OCI-LY1 (cell line): ENCODE results near the gene PCSK6.

Experiments
- H2AFZ ChIP-seq: fragments of 200-600 bp; sonication (generic), shearing (Covaris generic); 2 replicates; pipeline ENCODE4 v1.6.0; 2014; ENCODE audit warnings: antibody characterized with exemption, mild to moderate bottlenecking, low read length
- H3F3A ChIP-seq: fragments of 200-600 bp; sonication (generic), shearing (Covaris generic); 2 replicates; pipeline ENCODE4 v1.6.0; 2014; ENCODE audit warnings: mild to moderate bottlenecking, antibody characterized with exemption, low read length, moderate library complexity; ENCODE audit not compliant: insufficient read depth
- H3K27ac ChIP-seq: fragments of 200-600 bp; sonication (generic); 2 replicates; pipeline ENCODE4 v1.5.1; 2014; ENCODE audit warnings: low read length, mixed run types, mild to moderate bottlenecking, low read depth; ENCODE audit not compliant: poor library complexity, severe bottlenecking
- H3K27me3 ChIP-seq: fragments of 200-600 bp; sonication (generic); 2 replicates; pipeline ENCODE4 v1.6.0; 2014; ENCODE audit warnings: antibody characterized with exemption, mild to moderate bottlenecking, low read length, moderate library complexity; ENCODE audit not compliant: insufficient read depth
- H3K36me3 ChIP-seq: fragments of 200-600 bp; sonication (generic); 2 replicates; pipeline ENCODE4 v1.6.1; 2014; ENCODE audit warnings: mild to moderate bottlenecking, antibody characterized with exemption, low read length, moderate library complexity, mixed read lengths; ENCODE audit not compliant: insufficient read depth
- H3K4me1 ChIP-seq: fragments of 200-600 bp; sonication (generic); 2 replicates; pipeline ENCODE4 v1.5.1; 2014; ENCODE audit warnings: mild to moderate bottlenecking, low read length, moderate library complexity; ENCODE audit not compliant: insufficient read depth, severe bottlenecking
- H3K4me2 ChIP-seq: fragments of 200-600 bp; sonication (generic), shearing (Covaris generic); 2 replicates; pipeline ENCODE4 v1.6.1; 2014; ENCODE audit warnings: low read length
- H3K4me3 ChIP-seq: fragments of 200-600 bp; sonication (generic); 2 replicates; pipeline ENCODE4 v1.5.1; 2014; ENCODE audit warnings: low read length, low read depth, mild to moderate bottlenecking, mixed read lengths; ENCODE audit not compliant: poor library complexity, severe bottlenecking
- H3K79me2 ChIP-seq: fragments of 200-600 bp; shearing (Covaris generic); 2 replicates; pipeline ENCODE4 v1.6.1; 2016; ENCODE audit warnings: mixed run types, low read length, mixed read lengths; ENCODE audit not compliant: insufficient read depth
- H3K9ac ChIP-seq: fragments of 200-600 bp; sonication (generic), shearing (Covaris generic); 2 replicates; pipeline ENCODE4 v1.6.1; 2014; ENCODE audit warnings: mild to moderate bottlenecking, low read length, mixed read lengths
- H3K9me2 ChIP-seq: fragments of 200-600 bp; sonication (generic), shearing (Covaris generic); 2 replicates; pipeline ENCODE4 v1.6.1; 2014; ENCODE audit warnings: low read depth, mild to moderate bottlenecking, low read length, mixed read lengths
- H3K9me3 ChIP-seq: fragments of 200-600 bp; shearing (Covaris generic); 2 replicates; pipeline ENCODE4 v1.6.1; 2014; ENCODE audit warnings: low read length, mixed read lengths
- H4K20me1 ChIP-seq: fragments of 200-600 bp; sonication (generic), shearing (Covaris generic); 2 replicates; pipeline ENCODE4 v1.6.0; 2016; ENCODE audit warnings: mild to moderate bottlenecking, low read length; ENCODE audit not compliant: insufficient read depth
- EZH2 ChIP-seq: fragments of 200-600 bp; sonication (generic), shearing (Covaris generic); IDR thresholded peaks from 2 replicates; pipeline ENCODE4 v1.8.0; 2017; ENCODE audit warnings: borderline replicate concordance, mixed run types, mild to moderate bottlenecking, antibody characterized with exemption, low read length, moderate library complexity, mixed read lengths
- TF ChIP-seq, protein P1 (sequence below): fragments of 200-600 bp; sonication (generic), shearing (Covaris generic); IDR thresholded peaks from 2 replicates; pipeline ENCODE4 v1.5.1; 2017; ENCODE audit warnings: mild to moderate bottlenecking, antibody characterized with exemption, low read length, moderate library complexity, mixed read lengths

Gene PCSK6

DNA sequence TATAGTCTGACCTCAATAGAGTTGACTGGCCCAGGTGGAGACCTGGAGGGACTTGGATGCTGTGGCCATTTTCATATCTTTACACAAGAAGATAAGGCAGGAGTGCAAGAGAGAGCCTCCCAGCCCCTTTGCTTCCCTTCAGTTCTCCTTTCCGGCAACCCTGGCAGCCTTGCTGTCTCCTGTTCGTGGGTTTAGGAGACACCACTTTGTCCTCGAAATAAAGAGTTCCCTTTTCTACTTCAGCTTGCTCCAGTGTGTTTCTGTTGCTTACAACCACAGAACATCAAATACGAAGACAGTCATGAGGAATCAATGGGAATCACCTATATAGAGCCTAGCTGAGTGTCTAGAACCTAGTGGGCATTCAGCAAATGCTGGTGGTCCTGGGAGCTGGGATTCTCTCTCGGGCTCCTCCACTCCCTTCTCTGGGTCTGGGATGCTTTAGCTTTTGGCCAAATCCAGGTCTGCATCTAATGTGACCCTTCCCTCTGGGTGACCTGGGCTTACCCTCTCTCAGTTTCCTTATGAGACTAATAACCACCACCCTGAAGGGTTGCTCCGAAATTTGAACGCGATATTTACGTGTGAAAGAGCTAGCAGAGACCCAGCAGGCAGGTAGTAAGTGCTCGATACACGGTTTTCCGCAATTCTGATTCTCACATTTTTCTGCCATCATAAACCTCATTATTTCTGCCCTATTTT lies 44.5 kb downstream of the PCSK6 start:
- no peak overlapping the region for H3K27ac ChIP-seq
- no peaks in the 10 kb centered on the region for H3F3A ChIP-seq
- H3K9me3 ChIP-seq: no peaks in the 10 kb centered on the region
- no peak overlapping the region for H2AFZ ChIP-seq
- H3K9me2 ChIP-seq: no peaks in the 10 kb centered on the region
- H3K9ac ChIP-seq: no peak overlapping the region
- no peaks in the 10 kb centered on the region for H3K79me2 ChIP-seq
- H3K4me1 ChIP-seq: no peaks in the 10 kb centered on the region
- peaks cover 5% of the 10 kb centered on the region; the same call in 1 of the 2 replicates for H3K27me3 ChIP-seq
- no peaks in the 10 kb centered on the region for H3K36me3 ChIP-seq
- no peaks in the 10 kb centered on the region for H4K20me1 ChIP-seq
- no peak overlapping the region for H3K4me3 ChIP-seq
- H3K4me2 ChIP-seq: no peak overlapping the region
- TF ChIP-seq, protein P1, sequence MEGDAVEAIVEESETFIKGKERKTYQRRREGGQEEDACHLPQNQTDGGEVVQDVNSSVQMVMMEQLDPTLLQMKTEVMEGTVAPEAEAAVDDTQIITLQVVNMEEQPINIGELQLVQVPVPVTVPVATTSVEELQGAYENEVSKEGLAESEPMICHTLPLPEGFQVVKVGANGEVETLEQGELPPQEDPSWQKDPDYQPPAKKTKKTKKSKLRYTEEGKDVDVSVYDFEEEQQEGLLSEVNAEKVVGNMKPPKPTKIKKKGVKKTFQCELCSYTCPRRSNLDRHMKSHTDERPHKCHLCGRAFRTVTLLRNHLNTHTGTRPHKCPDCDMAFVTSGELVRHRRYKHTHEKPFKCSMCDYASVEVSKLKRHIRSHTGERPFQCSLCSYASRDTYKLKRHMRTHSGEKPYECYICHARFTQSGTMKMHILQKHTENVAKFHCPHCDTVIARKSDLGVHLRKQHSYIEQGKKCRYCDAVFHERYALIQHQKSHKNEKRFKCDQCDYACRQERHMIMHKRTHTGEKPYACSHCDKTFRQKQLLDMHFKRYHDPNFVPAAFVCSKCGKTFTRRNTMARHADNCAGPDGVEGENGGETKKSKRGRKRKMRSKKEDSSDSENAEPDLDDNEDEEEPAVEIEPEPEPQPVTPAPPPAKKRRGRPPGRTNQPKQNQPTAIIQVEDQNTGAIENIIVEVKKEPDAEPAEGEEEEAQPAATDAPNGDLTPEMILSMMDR: no peak
- no peak for TF ChIP-seq EZH2

- Histone ChIP-seq H3K27ac (no peak overlapping the region), H4K20me1 (no peaks in the 10 kb centered on the region), H3K4me2 (no peak overlapping the region), H3K9me3 (no peaks in the 10 kb centered on the region), H3K4me3 (no peak overlapping the region), H3K4me1 (no peaks in the 10 kb centered on the region), H3K9ac (no peak overlapping the region), H3K9me2 (no peaks in the 10 kb centered on the region), H3K27me3 (peaks cover 5% of the 10 kb centered on the region; the same call in 1 of the 2 replicates), H2AFZ (no peak overlapping the region), H3K36me3 (no peaks in the 10 kb centered on the region), H3F3A (no peaks in the 10 kb centered on the region), H3K79me2 (no peaks in the 10 kb centered on the region)
- no peak for TF ChIP-seq EZH2
- TF ChIP-seq, protein P1: no peak
Observed at GRCh38 chr15:101444015-101444414, 45.5 kb downstream of the PCSK6 start.

DNA sequence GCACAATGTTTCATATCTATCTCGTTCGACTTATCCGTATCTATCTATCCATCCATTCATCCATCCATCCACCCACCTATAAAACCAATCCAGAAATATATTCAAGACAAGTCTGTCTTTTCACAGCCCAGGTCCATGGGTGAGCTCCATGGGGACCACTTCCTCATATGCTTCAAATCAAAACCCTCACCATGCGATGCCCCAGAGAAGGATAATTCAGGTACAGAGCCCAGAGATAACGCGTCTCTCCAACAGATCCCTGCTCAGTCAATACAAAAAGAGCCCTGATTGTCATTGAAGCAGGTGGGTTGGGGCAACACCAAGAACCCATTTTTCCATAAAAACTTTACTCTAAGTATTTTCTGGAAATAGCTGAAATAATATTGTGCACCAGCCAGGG lies 47.2 kb downstream of the PCSK6 start:
- Histone ChIP-seq H3F3A (no peaks in the 10 kb centered on the region), H3K9me3 (no peaks in the 10 kb centered on the region), H3K4me3 (no peak overlapping the region), H3K9me2 (no peaks in the 10 kb centered on the region), H3K4me2 (no peak overlapping the region), H3K36me3 (no peaks in the 10 kb centered on the region), H3K27ac (no peak overlapping the region), H3K4me1 (no peaks in the 10 kb centered on the region), H3K9ac (no peak overlapping the region), H3K79me2 (no peaks in the 10 kb centered on the region), H3K27me3 (peaks cover 5% of the 10 kb centered on the region; the same call in 1 of the 2 replicates), H4K20me1 (no peaks in the 10 kb centered on the region), H2AFZ (no peak overlapping the region)
- TF ChIP-seq, protein P1: no peak
